Spleen (tissue), 7 donors: Measurements from ENCODE around the gene NOTO.

Experiments
- CTCF ChIP-seq, 11 experiments: fragments of 200-600 bp in 7 of 11; fragments of 450-650 bp in 4 of 11; sonication (generic) in 4 of 11; IDR thresholded peaks in 8 of 11; conservative IDR thresholded peaks in 3 of 11; 1 replicate in 7 of 11; 2 replicates in 4 of 11; pipeline versions ENCODE4 v1.4.0 to v1.8.0; 2016 to 2021; ENCODE audit warnings: antibody characterized with exemption in 11 of 11, inconsistent platforms in 4 of 11, mild to moderate bottlenecking in 1 of 11
- POLR2A ChIP-seq, 3 donors: fragments of 450-650 bp; IDR thresholded peaks; one replicate each; pipeline ENCODE4 v1.5.1; 2017; ENCODE audit warnings: antibody characterized with exemption in 3 of 3, mild to moderate bottlenecking in 1 of 3
- donor health status: DM: no; HTN: no; CAD: no; lungs with moderate emphysema.
- donor health status: DM: no; HTN: no; CAD: no.
- donor health status: DM: no; HTN: no; CAD: no.

GRCh38 chr2:73174941-73175662 lies 27.3 kb upstream of the NOTO start:
- TF ChIP-seq POLR2A (IDR thresholded peaks at IDR 0.05) (no peak), CTCF (IDR thresholded peaks at IDR 0.05 in 8 of 11, conservative IDR thresholded peaks at IDR 0.05 in 3 of 11) (no peak)
